Measurements from ENCODE around the gene BMPR2.

- TF ChIP-seq RXRA (IDR thresholded peaks at IDR 0.05; ENCODE audit: borderline replicate concordance, low read depth) (no peak), NFIC (IDR thresholded peaks at IDR 0.05; ENCODE audit: borderline replicate concordance) (no peak), FOXJ3 (CRISPR knock-in tag; IDR thresholded peaks at IDR 0.05) (no peak), TCF12 (IDR thresholded peaks at IDR 0.05) (no peak)
These were observed 213.4 kb downstream of the BMPR2 start for GRCh38 chr2:202589582-202589949.
